Stomach (tissue), 9 donors: ENCODE results near the gene RHBDD3. TPM values are rescaled to one million over a fixed set of nuclear protein-coding genes. Genes with fewer than 3 reads are reported as not detected.
"Not testable (repeated sequence)": the region's sequence is repeated elsewhere in the genome, so short reads cannot be mapped to it uniquely, and the experiment has no call there.

Source experiments
- DNase-seq, 2 donors: peaks; one replicate each; pipeline versions ENCODE4 v3.0.0 to v3.0.0-alpha.2; 2013 to 2019
- H3K27ac ChIP-seq, 5 donors: fragments of 200-600 bp in 4 of 5; sonication (generic) in 4 of 5; one replicate each; pipeline ENCODE4 v1.5.1; 2013 to 2019; ENCODE audit warnings: mild to moderate bottlenecking in 1 of 5, moderate library complexity in 1 of 5
- H3K27me3 ChIP-seq, 3 donors: fragments of 200-600 bp; sonication (generic); one replicate each; pipeline ENCODE4 v1.5.1; 2017 to 2019; ENCODE audit warnings: mixed run types in 1 of 3
- H3K36me3 ChIP-seq, 4 donors: fragments of 200-600 bp; sonication (generic); 1 replicate in 3 of 4; 2 replicates in 1 of 4; pipeline ENCODE4 v1.5.1; 2016 to 2019
- H3K4me1 ChIP-seq, 4 donors: fragments of 200-600 bp; sonication (generic); one replicate each; pipeline ENCODE4 v1.5.1; 2016 to 2019
- H3K4me3 ChIP-seq, 4 donors: fragments of 200-600 bp; sonication (generic) in 3 of 4; one replicate each; pipeline ENCODE4 v1.5.1; 2016 to 2019; ENCODE audit warnings: mild to moderate bottlenecking in 1 of 4
- H3K9me3 ChIP-seq, 4 donors: fragments of 200-600 bp; sonication (generic); one replicate each; pipeline ENCODE4 v1.5.1; 2016 to 2019
- EP300 ChIP-seq: sonication (generic); formaldehyde crosslinking; IDR thresholded peaks from one replicate; pipeline ENCODE4 v1.6.1; 2017; ENCODE audit warnings: antibody characterized with exemption
- POLR2A ChIP-seq, 4 donors: fragments of 450-650 bp; IDR thresholded peaks; one replicate each; pipeline ENCODE4 v1.6.1; 2016; ENCODE audit warnings: antibody characterized with exemption in 4 of 4, control low read depth in 2 of 4, mild to moderate bottlenecking in 1 of 4, moderate library complexity in 1 of 4
- POLR2AphosphoS5 ChIP-seq, 3 donors: sonication (generic); formaldehyde crosslinking; IDR thresholded peaks; one replicate each; pipeline ENCODE4 v1.6.1; 2016; ENCODE audit warnings: antibody characterized with exemption in 3 of 3
- WGBS, 5 donors: extraction: QIAGEN DNeasy Blood & Tissue Kit in 3 of 5; methylation state at CpG; one replicate each; pipeline versions ENCODE4 v1.1.5 to v1.1.7; 2013 to 2018; 5-methylcytosine and 5-hydroxymethylcytosine counted together
- intact Hi-C: fragments of 100-400 bp; cut with DNase I; formaldehyde crosslinking; loops from one replicate; pipeline ENCODE4 v1.15.1; 2023; ENCODE audit warnings: low total_unique reads
- polyA plus RNA-seq, 3 donors: library from polyadenylated mRNA; stranded (reverse); fragments of 200-250 nt; gene quantifications; one replicate each; pipeline ENCODE4 v1.2.3, GENCODE V29; 2013
- total RNA-seq, 5 donors: library from RNA; depleted of rRNA; stranded (reverse); fragments of >200 nt; gene quantifications; one replicate each; pipeline versions ENCODE4 v1.1.0 to v1.2.3, GENCODE V29; 2014 to 2016
- TF ChIP-seq, protein P1 (sequence below), 7 experiments: fragments of 450-650 bp in 4 of 7; fragments of 200-600 bp in 3 of 7; sonication (generic) in 3 of 7; IDR thresholded peaks; one replicate each; pipeline ENCODE4 v1.5.1; 2016 to 2019; ENCODE audit warnings: antibody characterized with exemption in 7 of 7, control low read depth in 2 of 7, mild to moderate bottlenecking in 1 of 7
- donor health status: healthy with polysubstance abuse.
- donor health status: Bipolar disorder and iron deficiency.
- donor health status: healthy.

RHBDD3 gene
- total and polyA plus RNA-seq, 8 donors: 9.8 to 76.5 (median 20.0) TPM

DNA sequence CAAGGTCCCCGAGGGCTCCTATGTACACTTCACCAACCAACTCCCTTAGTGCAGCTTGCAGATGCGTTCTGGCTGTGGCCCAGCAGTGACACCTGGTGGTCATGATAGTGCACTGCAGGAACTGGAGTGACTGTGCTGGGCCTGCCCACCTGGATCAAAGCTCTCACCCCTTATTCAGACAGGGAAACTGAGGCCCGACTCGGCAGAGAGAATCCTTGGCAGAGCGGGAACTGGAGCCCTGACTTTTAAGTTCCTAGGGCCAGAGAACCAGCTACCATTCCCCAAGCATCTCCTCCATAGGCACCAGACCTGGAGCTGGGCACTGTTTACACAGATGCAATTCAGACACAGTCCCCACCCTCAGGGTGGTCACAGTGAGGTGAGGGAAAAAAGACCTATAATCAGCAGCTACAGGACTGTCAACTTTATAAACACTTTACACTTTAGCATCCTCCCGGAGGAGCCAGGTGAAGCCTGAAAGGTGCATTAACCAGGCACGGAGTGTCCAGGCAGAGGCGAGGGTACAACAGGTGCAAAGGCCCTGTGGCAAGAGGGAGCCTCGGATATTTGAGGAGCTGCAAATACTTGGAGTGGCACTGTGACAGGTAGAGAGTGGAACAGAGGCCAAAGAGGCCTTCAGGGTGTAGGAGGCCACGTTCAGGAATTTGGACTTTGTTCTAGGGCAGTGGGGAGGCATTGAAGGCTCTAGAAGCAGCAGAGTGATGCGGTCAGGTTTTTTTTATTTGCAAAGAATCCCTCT is 22.0 kb downstream of the RHBDD3 start:
- Histone ChIP-seq H3K36me3 (peaks cover 0 to 3% (median 0%) of the 10 kb centered on the region in 4 donors), H3K27ac (no peak overlapping the region), H3K9me3 (peaks cover 0 to 5% (median 0%) of the 10 kb centered on the region in 4 donors), H3K4me1 (peaks cover 0 to 5% (median 0%) of the 10 kb centered on the region in 4 donors), H3K27me3 (no peaks in the 10 kb centered on the region), H3K4me3 (no peak overlapping the region)
- TF ChIP-seq EP300 (no peak), POLR2A (IDR thresholded peaks at IDR 0.05) (no peak)
- TF ChIP-seq, protein P1, sequence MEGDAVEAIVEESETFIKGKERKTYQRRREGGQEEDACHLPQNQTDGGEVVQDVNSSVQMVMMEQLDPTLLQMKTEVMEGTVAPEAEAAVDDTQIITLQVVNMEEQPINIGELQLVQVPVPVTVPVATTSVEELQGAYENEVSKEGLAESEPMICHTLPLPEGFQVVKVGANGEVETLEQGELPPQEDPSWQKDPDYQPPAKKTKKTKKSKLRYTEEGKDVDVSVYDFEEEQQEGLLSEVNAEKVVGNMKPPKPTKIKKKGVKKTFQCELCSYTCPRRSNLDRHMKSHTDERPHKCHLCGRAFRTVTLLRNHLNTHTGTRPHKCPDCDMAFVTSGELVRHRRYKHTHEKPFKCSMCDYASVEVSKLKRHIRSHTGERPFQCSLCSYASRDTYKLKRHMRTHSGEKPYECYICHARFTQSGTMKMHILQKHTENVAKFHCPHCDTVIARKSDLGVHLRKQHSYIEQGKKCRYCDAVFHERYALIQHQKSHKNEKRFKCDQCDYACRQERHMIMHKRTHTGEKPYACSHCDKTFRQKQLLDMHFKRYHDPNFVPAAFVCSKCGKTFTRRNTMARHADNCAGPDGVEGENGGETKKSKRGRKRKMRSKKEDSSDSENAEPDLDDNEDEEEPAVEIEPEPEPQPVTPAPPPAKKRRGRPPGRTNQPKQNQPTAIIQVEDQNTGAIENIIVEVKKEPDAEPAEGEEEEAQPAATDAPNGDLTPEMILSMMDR (IDR thresholded peaks at IDR 0.05): peak in 5 of 7 experiments; percentile 90 to 98 (median 97)
- 34 to 42% (median 37%) methylated on average over 10 to 11 of the region's 11 CpGs for WGBS, 5 donors
- intact Hi-C loops: loop anchor here (5.0 kb wide), 1 partner anchor 39 kb away; the partner anchor contains the start of gene EMID1
- DNase-seq: peak; percentile 81 to 90

DNA sequence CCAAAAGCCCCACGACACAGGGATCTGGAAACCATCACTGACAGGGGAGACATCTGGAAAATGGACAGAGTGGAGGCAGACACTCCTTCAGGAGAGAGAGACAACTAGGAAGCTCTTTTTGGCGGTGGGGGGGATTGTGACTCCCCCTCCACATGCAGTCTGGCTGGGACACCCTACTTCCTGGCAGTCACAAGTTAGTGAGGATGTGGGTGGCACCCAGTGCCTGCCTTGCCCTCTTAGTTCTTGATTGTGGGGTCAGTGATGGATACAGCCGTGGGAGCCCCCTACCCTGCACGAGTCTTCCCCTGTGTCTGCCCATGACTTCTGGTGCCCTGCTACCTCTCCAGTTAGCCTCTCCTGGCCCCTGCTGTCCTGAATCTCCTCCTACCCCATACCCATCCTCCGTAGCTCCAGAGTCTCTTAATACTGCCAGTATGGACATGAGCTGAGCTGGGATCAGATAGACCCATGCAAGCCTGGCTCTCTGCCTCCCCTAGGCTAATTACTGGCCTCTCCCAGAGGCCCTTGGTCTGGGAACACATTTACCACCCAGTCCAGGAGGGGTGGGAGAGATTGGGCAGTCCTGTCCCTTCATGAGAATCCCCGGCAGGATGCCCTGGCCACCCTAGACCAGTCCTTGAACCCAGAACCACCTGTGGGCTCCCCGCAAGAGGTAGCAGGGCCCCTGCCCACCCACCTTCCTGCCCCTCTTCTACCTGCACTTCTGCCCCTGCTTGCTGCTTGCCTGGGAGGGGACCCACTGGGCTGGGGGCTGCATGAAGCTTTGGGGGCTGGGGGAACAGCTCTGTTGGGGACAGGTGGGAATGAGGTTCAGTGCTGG is 22.8 kb downstream of the RHBDD3 start:
- DNase-seq: no peak
- peaks cover 0 to 5% (median 0%) of the 10 kb centered on the region in 4 donors for H3K4me1 ChIP-seq
- H3K27ac ChIP-seq: no peak overlapping the region
- H3K9me3 ChIP-seq: peaks cover 0 to 5% (median 0%) of the 10 kb centered on the region in 4 donors
- TF ChIP-seq POLR2AphosphoS5 (IDR thresholded peaks at IDR 0.05) (no peak), EP300 (no peak), POLR2A (IDR thresholded peaks at IDR 0.05) (no peak)
- TF ChIP-seq, protein P1 (IDR thresholded peaks at IDR 0.05): no peak
- intact Hi-C loops: loop anchor here (5.0 kb wide), 1 partner anchor 38 kb away; the partner anchor contains the start of gene EMID1
- no peak overlapping the region for H3K4me3 ChIP-seq
- H3K27me3 ChIP-seq: no peaks in the 10 kb centered on the region
- 68 to 77% (median 76%) methylated on average over 5 to 7 of the region's 7 CpGs for WGBS, 5 donors
- peaks cover 0 to 3% (median 0%) of the 10 kb centered on the region in 4 donors for H3K36me3 ChIP-seq

DNA sequence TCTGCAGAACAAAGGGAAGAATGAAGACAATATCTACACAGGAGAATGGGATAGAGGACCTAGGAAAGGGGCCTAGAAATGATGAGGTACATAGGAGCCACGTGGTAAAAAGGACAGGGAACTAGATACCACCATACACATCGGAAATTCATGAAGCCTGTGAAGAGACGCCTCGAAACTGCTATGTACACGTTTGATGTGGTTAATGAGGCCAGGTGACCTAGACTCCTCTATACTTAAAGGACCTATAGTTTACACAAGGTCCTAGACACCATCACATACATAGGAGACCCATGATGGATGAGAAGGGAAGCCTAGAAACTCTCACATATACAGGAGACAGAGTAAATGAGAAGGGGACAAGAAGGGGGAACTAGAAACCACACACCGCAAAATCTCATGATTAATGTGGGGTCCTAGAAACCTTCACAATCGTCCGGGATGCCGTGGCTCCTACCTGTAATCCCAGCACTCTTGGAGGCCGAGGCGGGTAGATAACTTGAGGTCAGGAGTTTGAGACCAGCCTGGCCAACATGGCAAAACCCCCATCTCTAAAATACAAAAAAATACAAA is 23.8 kb downstream of the RHBDD3 start:
- no peak for DNase-seq
- TF ChIP-seq EP300 (no peak), POLR2A (IDR thresholded peaks at IDR 0.05) (no peak), POLR2AphosphoS5 (IDR thresholded peaks at IDR 0.05) (no peak)
- TF ChIP-seq, protein P1 (IDR thresholded peaks at IDR 0.05): no peak
- Histone ChIP-seq H3K27me3 (no peaks in the 10 kb centered on the region), H3K4me3 (no peak overlapping the region), H3K27ac (no peak overlapping the region), H3K36me3 (peaks cover 0 to 3% (median 0%) of the 10 kb centered on the region in 4 donors), H3K4me1 (peaks cover 0 to 5% (median 0%) of the 10 kb centered on the region in 4 donors), H3K9me3 (peaks cover 0 to 5% (median 0%) of the 10 kb centered on the region in 4 donors)
- intact Hi-C loops: no loop called here
- WGBS, 5 donors: 81 to 86% (median 85%) methylated on average over 11 of the region's 11 CpGs

DNA sequence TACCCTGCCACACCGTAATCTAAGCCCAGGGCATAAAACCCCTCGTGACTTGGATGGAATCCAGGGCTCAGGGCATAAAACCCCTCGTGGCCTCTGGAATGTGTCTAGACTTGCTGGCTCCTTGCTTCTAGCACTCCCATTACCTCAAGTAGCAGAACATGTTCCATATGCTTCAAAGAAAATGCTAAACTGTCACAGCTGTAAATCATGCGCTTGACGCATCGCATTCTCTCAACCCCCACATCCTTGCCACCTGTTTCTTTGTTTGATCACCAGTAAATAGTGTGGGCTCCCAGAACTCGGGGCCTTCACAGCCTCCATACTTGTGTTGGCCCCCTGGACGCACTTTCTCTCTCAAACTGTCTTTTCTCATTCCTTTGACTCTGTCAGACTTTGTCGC is 27.3 kb downstream of the RHBDD3 start:
- H3K9me3 ChIP-seq, DNase-seq, H3K27me3 ChIP-seq, intact Hi-C loops, H3K27ac ChIP-seq, H3K36me3 ChIP-seq, H3K4me1 ChIP-seq, H3K4me3 ChIP-seq: not testable (repeated sequence)
- 74 to 84% (median 81%) methylated on average over 9 of the region's 9 CpGs for WGBS, 5 donors
